Mucosa of descending colon (tissue), 3 donors: ENCODE results near the gene CPM. TPM values are rescaled to one million over a fixed set of nuclear protein-coding genes. Genes with fewer than 3 reads are reported as not detected.

ENCODE experiments used
- ATAC-seq: fragments of 200-7000 bp; cut with Tn5 transposase; one replicate; pipeline ENCODE4 v1.9.1; 2020; ENCODE audit warnings: mild to moderate bottlenecking, moderate library complexity
- DNase-seq, 3 donors: peaks; one replicate each; pipeline ENCODE4 v3.0.0-alpha.2; 2020
- H3K36me3 ChIP-seq: fragments of 200-600 bp; one replicate; pipeline ENCODE4 v1.8.0; 2021; ENCODE audit warnings: low read depth, mild to moderate bottlenecking
- H3K4me1 ChIP-seq: fragments of 200-600 bp; one replicate; pipeline ENCODE4 v1.8.0; 2021; ENCODE audit warnings: low read depth, mild to moderate bottlenecking
- H3K4me3 ChIP-seq: fragments of 200-600 bp; one replicate; pipeline ENCODE4 v1.8.0; 2021; ENCODE audit warnings: mild to moderate bottlenecking
- H3K9me3 ChIP-seq: fragments of 200-600 bp; one replicate; pipeline ENCODE4 v1.8.0; 2021; ENCODE audit warnings: mild to moderate bottlenecking
- intact Hi-C, 2 donors: fragments of 100-400 bp; cut with DNase I in 1 of 2; cut with micrococcal nuclease in 1 of 2; formaldehyde crosslinking; loops; one replicate each; pipeline versions ENCODE4 v1.11.0 to v1.11.1; 2022; cut with DNase I, micrococcal nuclease
- total RNA-seq, 3 donors: library from RNA; stranded (reverse); fragmentation: NEBNext Ultra II Directional in 2 of 3; extraction: Animal tissue kit (Norgen Biotek cat#: 25700) in 2 of 3; gene quantifications; one replicate each; pipeline versions ENCODE4 v1.2.1 to v1.2.4, GENCODE V29; 2021 to 2023
- TF ChIP-seq, protein P1 (sequence below): fragments of 200-600 bp; IDR thresholded peaks from one replicate; pipeline ENCODE4 v1.8.0; 2022; ENCODE audit warnings: antibody characterized with exemption, mild to moderate bottlenecking
- donor health status: DM: no; HTN: no; CAD: no; lungs with moderate emphysema.
- donor health status: DM: no; HTN: no; CAD: no.
- donor health status: DM: no; HTN: yes; CAD: no.

The CPM gene
- total RNA-seq, 3 donors from 2014 or later = 40.1 to 130 (median 111) TPM

DNA sequence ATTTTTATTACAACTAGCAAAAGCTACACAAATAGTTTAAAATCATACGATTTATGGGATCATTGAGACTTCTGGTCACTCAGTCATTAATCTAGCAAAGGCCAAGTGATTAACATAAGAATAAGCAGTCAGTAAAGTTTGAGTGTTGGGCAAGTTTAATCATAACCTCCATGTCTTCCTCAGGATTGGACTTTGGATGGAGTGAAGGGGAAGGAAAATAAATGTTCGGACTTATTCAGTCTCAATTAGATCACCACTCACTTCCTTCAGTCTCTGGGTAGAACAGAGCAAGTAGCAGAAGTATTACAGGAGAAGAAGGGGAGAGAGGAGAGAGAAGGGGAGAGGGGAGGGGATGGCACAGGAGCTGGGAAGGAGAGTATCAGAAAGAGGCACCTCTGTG lies 31.4 kb downstream of the CPM start:
- Histone ChIP-seq H3K9me3 (no peaks in the 10 kb centered on the region), H3K4me3 (no peak overlapping the region), H3K4me1 (peaks cover 9% of the 10 kb centered on the region), H3K36me3 (no peaks in the 10 kb centered on the region)
- ATAC-seq (peak; percentile 70), DNase-seq (no peak)
- intact Hi-C loops = no loop called here
- TF ChIP-seq, protein P1, sequence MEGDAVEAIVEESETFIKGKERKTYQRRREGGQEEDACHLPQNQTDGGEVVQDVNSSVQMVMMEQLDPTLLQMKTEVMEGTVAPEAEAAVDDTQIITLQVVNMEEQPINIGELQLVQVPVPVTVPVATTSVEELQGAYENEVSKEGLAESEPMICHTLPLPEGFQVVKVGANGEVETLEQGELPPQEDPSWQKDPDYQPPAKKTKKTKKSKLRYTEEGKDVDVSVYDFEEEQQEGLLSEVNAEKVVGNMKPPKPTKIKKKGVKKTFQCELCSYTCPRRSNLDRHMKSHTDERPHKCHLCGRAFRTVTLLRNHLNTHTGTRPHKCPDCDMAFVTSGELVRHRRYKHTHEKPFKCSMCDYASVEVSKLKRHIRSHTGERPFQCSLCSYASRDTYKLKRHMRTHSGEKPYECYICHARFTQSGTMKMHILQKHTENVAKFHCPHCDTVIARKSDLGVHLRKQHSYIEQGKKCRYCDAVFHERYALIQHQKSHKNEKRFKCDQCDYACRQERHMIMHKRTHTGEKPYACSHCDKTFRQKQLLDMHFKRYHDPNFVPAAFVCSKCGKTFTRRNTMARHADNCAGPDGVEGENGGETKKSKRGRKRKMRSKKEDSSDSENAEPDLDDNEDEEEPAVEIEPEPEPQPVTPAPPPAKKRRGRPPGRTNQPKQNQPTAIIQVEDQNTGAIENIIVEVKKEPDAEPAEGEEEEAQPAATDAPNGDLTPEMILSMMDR = no peak

DNA sequence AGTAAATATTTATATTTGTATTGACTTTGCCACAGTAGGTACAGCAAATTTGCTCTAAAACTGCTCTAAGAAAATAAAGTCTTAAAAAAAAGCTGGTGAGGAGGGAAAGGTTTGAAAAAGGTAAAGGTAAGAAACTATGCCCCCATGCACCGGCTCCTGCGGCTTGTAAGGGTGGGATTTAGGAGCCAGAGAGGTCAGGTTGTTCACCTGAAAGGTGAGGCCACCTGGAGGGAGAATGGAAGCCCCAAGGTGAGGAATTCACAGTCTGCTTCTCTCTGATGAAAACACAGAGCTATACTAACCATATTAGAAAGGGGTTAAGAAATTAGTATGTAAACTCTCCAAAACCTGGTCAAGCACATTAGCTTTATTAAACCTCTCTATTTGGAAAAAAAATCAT lies 31.8 kb downstream of the CPM start:
- no peak for DNase-seq

DNA sequence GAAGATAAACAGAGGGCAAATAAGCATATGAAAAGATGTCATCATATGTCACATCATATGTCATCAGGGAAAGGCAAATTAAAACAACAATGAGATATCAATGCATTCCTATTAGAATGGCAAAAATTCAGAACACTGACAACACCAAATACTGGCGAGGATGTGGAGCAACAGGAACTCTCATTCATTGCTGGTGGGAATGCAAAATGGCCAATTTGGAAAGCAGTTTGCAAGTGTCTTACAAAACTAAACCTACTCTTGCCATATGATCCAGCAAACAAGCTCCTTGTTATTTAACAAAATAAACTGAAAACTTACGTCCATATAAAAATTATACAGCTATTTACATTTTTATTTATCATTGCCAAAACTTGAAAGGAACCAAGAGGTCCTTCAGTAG lies 32.7 kb downstream of the CPM start:
- no peak for DNase-seq
- H3K4me3 ChIP-seq = no peak overlapping the region

More for the DNA sequence above, 31.8 kb downstream of the CPM start:
- Histone ChIP-seq H3K4me1 (peaks cover 9% of the 10 kb centered on the region), H3K9me3 (no peaks in the 10 kb centered on the region), H3K4me3 (no peak overlapping the region), H3K36me3 (no peaks in the 10 kb centered on the region)
- no peak for ATAC-seq
- TF ChIP-seq, protein P1 = no peak
- intact Hi-C loops = no loop called here

DNA sequence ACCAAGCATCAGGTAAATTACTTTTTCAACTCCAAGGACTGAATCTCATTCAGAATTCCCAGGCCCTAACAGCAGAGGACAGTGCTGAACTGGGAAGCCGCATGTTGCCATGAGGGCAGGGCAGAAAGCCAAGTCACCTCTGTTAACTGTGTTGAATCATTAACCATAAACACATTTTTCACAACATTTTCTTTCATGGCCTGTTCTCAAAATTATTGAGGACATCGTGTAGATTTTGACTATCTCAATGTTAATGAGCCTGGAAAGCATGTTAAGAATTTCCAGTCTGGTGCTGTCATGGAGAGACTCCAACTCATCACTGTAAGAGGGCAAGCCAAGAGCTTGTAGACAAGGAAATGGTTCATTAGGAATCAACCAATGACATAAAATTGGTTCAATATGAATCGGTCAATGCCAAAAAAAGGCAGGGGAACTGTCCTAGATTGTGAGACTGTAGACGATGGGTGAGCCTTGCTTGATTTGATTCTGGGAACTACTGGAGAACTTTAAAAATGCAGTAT lies 33.7 kb downstream of the CPM start:
- no peak overlapping the region for H3K4me3 ChIP-seq
- DNase-seq (peak; percentile 51 to 87 (median 64)), ATAC-seq (peak; percentile 93)
- intact Hi-C loops = no loop called here
- peaks cover 9% of the 10 kb centered on the region for H3K4me1 ChIP-seq
- H3K36me3 ChIP-seq = no peaks in the 10 kb centered on the region
- H3K9me3 ChIP-seq = no peaks in the 10 kb centered on the region
- TF ChIP-seq, protein P1 = peak; percentile 28

More for the DNA sequence above, 32.7 kb downstream of the CPM start:
- ATAC-seq = no peak
- TF ChIP-seq, protein P1 = no peak
- H3K4me1 ChIP-seq = peaks cover 9% of the 10 kb centered on the region
- intact Hi-C loops = no loop called here
- no peaks in the 10 kb centered on the region for H3K9me3 ChIP-seq
- H3K36me3 ChIP-seq = no peaks in the 10 kb centered on the region

DNA sequence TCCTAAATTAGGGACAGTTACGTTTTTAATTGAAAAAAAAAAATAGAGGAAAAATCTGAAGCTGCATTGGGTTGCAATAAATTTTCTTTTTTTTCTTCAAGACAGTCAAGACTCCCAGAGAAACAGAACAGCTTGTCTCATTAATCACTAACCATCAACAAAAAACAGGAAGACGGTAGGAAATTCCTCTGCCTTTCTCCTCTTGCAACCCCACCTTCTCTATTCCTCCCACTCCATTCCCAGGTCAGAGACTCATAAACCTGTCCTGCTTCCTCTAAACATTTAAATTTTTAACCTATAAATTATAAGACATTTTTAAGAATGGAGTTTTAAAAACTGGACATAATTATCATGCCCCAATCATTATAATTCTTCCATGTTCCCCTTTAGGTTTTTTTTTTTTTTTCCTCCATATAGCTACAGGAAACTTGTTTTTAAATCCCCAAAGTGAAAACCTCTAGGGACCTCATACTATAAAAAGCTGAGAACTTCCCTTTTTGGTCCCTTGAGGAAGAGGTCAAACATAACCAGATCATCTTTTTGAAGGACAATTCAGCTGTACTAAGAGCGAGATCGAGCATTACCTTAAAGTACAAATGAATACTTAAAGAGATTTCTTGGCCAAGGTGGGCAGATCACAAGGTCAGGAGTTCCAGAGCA lies 36.0 kb downstream of the CPM start:
- DNase-seq (no peak), ATAC-seq (no peak)
- Histone ChIP-seq H3K4me3 (no peak overlapping the region), H3K36me3 (no peaks in the 10 kb centered on the region), H3K9me3 (no peaks in the 10 kb centered on the region), H3K4me1 (peaks cover 9% of the 10 kb centered on the region)
- TF ChIP-seq, protein P1 = no peak
- intact Hi-C loops = no loop called here
